ENCODE results near the gene DYNLL2. TPM values are rescaled to one million over a fixed set of nuclear protein-coding genes. Genes with fewer than 3 reads are reported as not detected.

Gene DYNLL2
- total and polyA plus RNA-seq, 9 of the 15 experiments (the other 6 are each of a cell fraction or from before 2014, with no cell fraction given) = 1.8 to 24.5 (median 13.0) TPM

DNA sequence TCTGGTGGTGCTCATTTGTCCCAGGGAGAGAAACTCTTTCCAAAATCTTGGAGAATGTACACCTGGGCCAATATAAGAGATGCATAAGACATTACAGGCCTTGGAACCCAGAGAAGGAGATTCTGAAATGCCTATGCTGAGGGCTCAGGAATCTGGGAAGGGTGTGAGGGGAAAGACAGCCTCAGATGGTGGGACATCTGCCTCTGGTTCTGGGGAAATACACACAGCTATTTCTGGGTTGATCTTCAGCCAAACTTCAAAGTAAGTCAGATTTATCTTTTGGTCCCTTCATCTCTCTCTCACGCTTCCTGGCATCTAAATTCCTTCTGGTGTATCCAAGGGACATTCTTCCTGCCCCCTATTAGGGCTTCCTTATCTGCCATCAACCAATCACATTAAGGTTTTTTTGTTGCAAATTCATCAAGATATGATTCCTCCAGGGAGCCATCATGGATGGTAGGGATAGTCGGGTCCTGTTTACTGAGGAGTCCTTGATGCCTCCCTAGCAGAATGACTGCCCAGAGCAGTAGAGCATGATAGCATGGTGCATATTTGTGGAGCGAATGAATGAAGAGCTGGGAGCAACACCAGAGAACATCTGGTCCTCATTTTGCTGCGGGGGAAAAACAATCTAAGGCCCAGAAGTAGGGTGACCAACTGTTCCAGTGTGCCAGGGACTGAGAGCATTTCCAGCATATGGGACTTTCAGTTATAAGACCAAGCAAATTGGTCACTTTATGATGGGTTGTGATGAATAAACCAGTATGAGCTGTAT, 35.7 kb upstream of the DYNLL2 start (continued):
- no peak for TF ChIP-seq HMGXB4 (CRISPR knock-in tag; IDR thresholded peaks at IDR 0.05)
- no peak for TF ChIP-seq HNRNPK (IDR thresholded peaks at IDR 0.05; ENCODE audit: low read depth, low read length, poor library complexity, severe bottlenecking)
- TF ChIP-seq, protein P1, sequence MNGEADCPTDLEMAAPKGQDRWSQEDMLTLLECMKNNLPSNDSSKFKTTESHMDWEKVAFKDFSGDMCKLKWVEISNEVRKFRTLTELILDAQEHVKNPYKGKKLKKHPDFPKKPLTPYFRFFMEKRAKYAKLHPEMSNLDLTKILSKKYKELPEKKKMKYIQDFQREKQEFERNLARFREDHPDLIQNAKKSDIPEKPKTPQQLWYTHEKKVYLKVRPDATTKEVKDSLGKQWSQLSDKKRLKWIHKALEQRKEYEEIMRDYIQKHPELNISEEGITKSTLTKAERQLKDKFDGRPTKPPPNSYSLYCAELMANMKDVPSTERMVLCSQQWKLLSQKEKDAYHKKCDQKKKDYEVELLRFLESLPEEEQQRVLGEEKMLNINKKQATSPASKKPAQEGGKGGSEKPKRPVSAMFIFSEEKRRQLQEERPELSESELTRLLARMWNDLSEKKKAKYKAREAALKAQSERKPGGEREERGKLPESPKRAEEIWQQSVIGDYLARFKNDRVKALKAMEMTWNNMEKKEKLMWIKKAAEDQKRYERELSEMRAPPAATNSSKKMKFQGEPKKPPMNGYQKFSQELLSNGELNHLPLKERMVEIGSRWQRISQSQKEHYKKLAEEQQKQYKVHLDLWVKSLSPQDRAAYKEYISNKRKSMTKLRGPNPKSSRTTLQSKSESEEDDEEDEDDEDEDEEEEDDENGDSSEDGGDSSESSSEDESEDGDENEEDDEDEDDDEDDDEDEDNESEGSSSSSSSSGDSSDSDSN (IDR thresholded peaks at IDR 0.05; ENCODE audit: borderline replicate concordance in 1 of 2, low read depth in 2 of 2, low read length in 2 of 2) = no peak
- no peak for TF ChIP-seq ZNF644 (tag; IDR thresholded peaks at IDR 0.05; ENCODE audit: low read depth)

DNA sequence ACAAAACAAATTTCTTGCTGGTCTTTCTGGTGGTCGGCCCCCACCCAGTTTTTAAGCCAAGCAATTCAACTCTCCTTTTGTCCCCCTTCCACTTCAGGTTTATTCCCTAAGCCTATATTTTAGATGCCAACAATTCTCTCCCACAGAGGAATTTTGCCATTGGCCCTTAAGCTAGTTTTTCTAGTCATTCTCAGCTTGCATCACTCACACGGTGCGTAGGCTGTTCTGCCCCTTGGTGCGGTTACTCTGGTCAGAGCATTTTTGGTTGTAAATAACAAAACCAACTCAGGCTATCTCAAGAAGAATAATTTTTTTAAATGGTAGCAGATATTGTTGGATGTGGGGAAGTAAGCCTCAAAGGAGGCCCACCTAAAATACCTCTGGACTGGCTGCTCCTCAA, 33.7 kb upstream of the DYNLL2 start:
- BruUV-seq (replicated peaks) = no TSS peak
- H3K4me3 ChIP-seq = no peak overlapping the region
- H3K4me2 ChIP-seq (ENCODE audit: insufficient read depth, low read length) = no peak overlapping the region
- no peak overlapping the region for H2AFZ ChIP-seq (ENCODE audit: low read depth, low read length)
- H4K20me1 ChIP-seq (replicated peaks; ENCODE audit: control insufficient read depth, insufficient read depth, low read length) = no peaks in the 10 kb centered on the region
- no peak overlapping the region for H3K27ac ChIP-seq (ENCODE audit: extremely low read depth, low read depth, low read length)
- ATAC-seq = no peak
- DNase-seq (ENCODE audit: extremely low read depth in 1 of 4, low spot score in 3 of 4) = no peak
- in situ Hi-C loops (cut with MboI) (no loop called here), intact Hi-C loops (cut with micrococcal nuclease) (no loop called here)
- FAIRE-seq = no peak
- no peak overlapping the region for H3K9ac ChIP-seq (ENCODE audit: insufficient read depth in 1 of 2, low read depth in 2 of 2, low read length in 2 of 2)
- no peaks in the 10 kb centered on the region for H3K9me1 ChIP-seq (ENCODE audit: control insufficient read depth, insufficient read depth, low read length)
- H3K79me2 ChIP-seq (ENCODE audit: control insufficient read depth, insufficient read depth, low read length) = no peaks in the 10 kb centered on the region
- no peaks in the 10 kb centered on the region for H3K4me1 ChIP-seq (replicated peaks in 1 of 2; ENCODE audit: control insufficient read depth in 2 of 2, insufficient read depth in 2 of 2, low read length in 2 of 2)
- ChIA-PET POLR2A (interaction anchor here (0.6 to 1.4 kb wide), 3 partner anchors 9 to 562 kb away, joined by 3 to 4 read pairs (median 3); no protein-coding TSS in a partner anchor), CTCF (ENCODE audit: low intra/inter-chr PET ratio) (no interaction called here)
- no peaks in the 10 kb centered on the region for H3K9me3 ChIP-seq (replicated peaks; ENCODE audit: control insufficient read depth, insufficient read depth, low read depth, low read length)
- H3K27me3 ChIP-seq (ENCODE audit: control insufficient read depth in 2 of 2, insufficient read depth in 2 of 2, low read length in 2 of 2) = peaks cover 22 to 25% of the 10 kb centered on the region in 2 experiments
- 19% methylated on average over 4 of the region's 4 CpGs for WGBS (ENCODE audit: insufficient coverage, low coverage, missing lambda C conversion rate)
- H3K36me3 ChIP-seq (ENCODE audit: control insufficient read depth, insufficient read depth, low read length) = no peaks in the 10 kb centered on the region
- TF ChIP-seq ETV6 (IDR thresholded peaks at IDR 0.05; ENCODE audit: borderline replicate concordance in 1 of 2, low read depth in 2 of 2, low read length in 1 of 2) = no peak
- TF ChIP-seq ETV6 (CRISPR knock-in tag; IDR thresholded peaks at IDR 0.05; ENCODE audit: borderline replicate concordance) = no peak
- TF ChIP-seq, protein P2, sequence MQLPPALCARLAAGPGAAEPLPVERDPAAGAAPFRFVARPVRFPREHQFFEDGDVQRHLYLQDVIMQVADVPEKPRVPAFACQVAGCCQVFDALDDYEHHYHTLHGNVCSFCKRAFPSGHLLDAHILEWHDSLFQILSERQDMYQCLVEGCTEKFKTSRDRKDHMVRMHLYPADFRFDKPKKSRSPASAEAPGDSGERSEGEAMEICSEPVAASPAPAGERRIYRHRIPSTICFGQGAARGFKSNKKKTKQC (CRISPR knock-in tag; IDR thresholded peaks at IDR 0.05) = no peak
- TF ChIP-seq ZNF224 (CRISPR knock-in tag; IDR thresholded peaks at IDR 0.05) = no peak
- no peak for TF ChIP-seq CHCHD3 (CRISPR knock-in tag; IDR thresholded peaks at IDR 0.05)
- TF ChIP-seq CREBBP (IDR thresholded peaks at IDR 0.05; ENCODE audit: low read depth, low read length) = peak; percentile 92
